SU-DHL-6 (cell line): Measurements from ENCODE around the gene ARHGEF4.
"Not testable (repeated sequence)": the region's sequence is repeated elsewhere in the genome, so short reads cannot be mapped to it uniquely, and the experiment has no call there.

Source experiments
- H2AFZ ChIP-seq: fragments of 200-600 bp; sonication (generic); 2 replicates; pipeline ENCODE4 v1.6.1; 2014; ENCODE audit warnings: low read depth, mild to moderate bottlenecking, moderate library complexity, mixed read lengths, antibody characterized with exemption, low read length; ENCODE audit not compliant: severe bottlenecking
- H3F3A ChIP-seq: fragments of 200-600 bp; shearing (Covaris generic); 2 replicates; pipeline ENCODE4 v1.6.0; 2016; ENCODE audit warnings: antibody characterized with exemption, mild to moderate bottlenecking; ENCODE audit not compliant: insufficient read depth
- H3K27ac ChIP-seq: fragments of 200-600 bp; sonication (generic); 2 replicates; pipeline ENCODE4 v1.5.1; 2016; ENCODE audit warnings: low read depth, mild to moderate bottlenecking, low read length, moderate library complexity, mixed read lengths
- H3K27me3 ChIP-seq: fragments of 200-600 bp; sonication (generic), shearing (Covaris generic); 2 replicates; pipeline ENCODE4 v1.6.0; 2014; ENCODE audit warnings: mild to moderate bottlenecking, low read length
- H3K36me3 ChIP-seq: fragments of 200-600 bp; sonication (generic); 2 replicates; pipeline ENCODE4 v1.6.1; 2014; ENCODE audit warnings: mild to moderate bottlenecking, low read length, mixed read lengths
- H3K4me2 ChIP-seq: fragments of 300-600, 200-600 bp; shearing (Covaris generic), sonication (generic); 2 replicates; pipeline ENCODE4 v1.6.0; 2014; ENCODE audit warnings: low read length, low read depth, mild to moderate bottlenecking; ENCODE audit not compliant: poor library complexity, severe bottlenecking
- H3K4me3 ChIP-seq: fragments of 200-600 bp; sonication (generic); 2 replicates; pipeline ENCODE4 v1.5.1; 2014; ENCODE audit warnings: antibody characterized with exemption, low read length, mild to moderate bottlenecking, mixed read lengths; ENCODE audit not compliant: insufficient read depth, poor library complexity, severe bottlenecking
- H3K79me2 ChIP-seq: fragments of 200-600 bp; sonication (generic); 2 replicates; pipeline ENCODE4 v1.6.1; 2014; ENCODE audit warnings: mild to moderate bottlenecking, low read length, moderate library complexity; ENCODE audit not compliant: insufficient read depth
- H3K9ac ChIP-seq: fragments of 200-600 bp; sonication (generic); 2 replicates; pipeline ENCODE4 v1.7.0; 2014; ENCODE audit warnings: mild to moderate bottlenecking, low read length
- H3K9me2 ChIP-seq: fragments of 200-600 bp; sonication (generic); replicated peaks from 2 replicates; pipeline ENCODE4 v1.6.1; 2014; ENCODE audit warnings: low read length; ENCODE audit not compliant: insufficient read depth
- H3K9me3 ChIP-seq: fragments of 200-600 bp; sonication (generic); 2 replicates; pipeline ENCODE4 v1.6.1; 2014; ENCODE audit warnings: low read length, mixed read lengths; ENCODE audit not compliant: insufficient read depth
- H4K20me1 ChIP-seq: fragments of 200-600 bp; sonication (generic); 2 replicates; pipeline ENCODE4 v1.6.1; 2014; ENCODE audit warnings: low read depth, mild to moderate bottlenecking, antibody characterized with exemption, low read length, moderate library complexity, mixed read lengths
- CTCF ChIP-seq: fragments of 200-600 bp; sonication (generic); IDR thresholded peaks from one replicate; pipeline ENCODE4 v1.5.1; 2017; ENCODE audit warnings: antibody characterized with exemption, mild to moderate bottlenecking, low read length, moderate library complexity; ENCODE audit not compliant: insufficient read depth, poor library complexity, severe bottlenecking
- EZH2phosphoT487 ChIP-seq: fragments of 200-600 bp; sonication (generic), shearing (Covaris generic); conservative IDR thresholded peaks from 2 replicates; pipeline ENCODE4 v1.6.1; 2018; ENCODE audit warnings: mild to moderate bottlenecking, antibody characterized with exemption, low read length, moderate library complexity, mixed read lengths

The ARHGEF4 gene

DNA sequence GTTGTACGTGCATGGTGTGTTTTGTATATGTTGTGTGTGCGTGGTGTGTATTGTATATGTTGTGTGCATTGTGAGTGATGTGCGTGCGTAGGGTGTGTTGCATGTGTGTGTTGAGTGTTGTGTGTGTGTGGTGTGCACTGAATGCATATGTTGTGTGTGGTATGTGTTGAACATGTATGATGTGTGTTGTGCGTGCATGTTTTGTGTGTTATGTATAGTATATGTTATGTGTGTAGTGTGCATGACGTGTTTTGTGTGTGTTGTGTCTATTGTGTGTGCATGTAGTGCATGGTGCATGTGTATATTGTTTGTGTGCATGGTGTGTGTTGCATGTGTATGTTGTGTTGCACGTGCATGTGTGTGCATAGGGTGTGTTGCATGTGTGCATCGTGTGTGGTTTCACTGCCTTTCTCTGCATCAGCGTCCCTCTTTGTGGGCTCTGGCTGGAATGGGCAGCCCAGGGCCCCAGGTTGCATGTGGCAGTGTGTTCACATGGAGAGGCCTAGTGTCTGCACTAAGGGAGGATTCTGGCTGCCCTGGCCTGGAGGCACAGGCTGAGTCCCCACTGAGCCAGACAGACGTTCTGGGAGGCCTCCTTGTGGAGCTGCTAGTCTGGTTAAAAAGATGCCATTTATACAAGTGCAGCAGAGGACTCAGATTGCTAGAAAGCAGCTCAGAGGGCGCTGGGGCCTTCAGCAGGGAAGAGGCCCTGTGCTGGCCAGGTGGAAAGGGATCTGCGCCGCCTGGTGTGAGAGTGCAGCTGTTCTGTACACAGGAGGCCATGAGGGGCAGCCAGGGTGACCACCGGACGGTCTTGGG, 149.3 kb downstream of the ARHGEF4 start:
- Histone ChIP-seq H3F3A (no peaks in the 10 kb centered on the region), H3K79me2 (no peaks in the 10 kb centered on the region), H4K20me1 (no peaks in the 10 kb centered on the region), H3K36me3 (no peaks in the 10 kb centered on the region), H3K9me2 (no peaks in the 10 kb centered on the region), H3K9ac (no peak overlapping the region), H3K27me3 (no peaks in the 10 kb centered on the region), H2AFZ (no peak overlapping the region), H3K27ac (no peak overlapping the region), H3K4me3 (no peak overlapping the region), H3K9me3 (no peaks in the 10 kb centered on the region), H3K4me2 (no peak overlapping the region)
- TF ChIP-seq EZH2phosphoT487 (no peak), CTCF (no peak)

DNA sequence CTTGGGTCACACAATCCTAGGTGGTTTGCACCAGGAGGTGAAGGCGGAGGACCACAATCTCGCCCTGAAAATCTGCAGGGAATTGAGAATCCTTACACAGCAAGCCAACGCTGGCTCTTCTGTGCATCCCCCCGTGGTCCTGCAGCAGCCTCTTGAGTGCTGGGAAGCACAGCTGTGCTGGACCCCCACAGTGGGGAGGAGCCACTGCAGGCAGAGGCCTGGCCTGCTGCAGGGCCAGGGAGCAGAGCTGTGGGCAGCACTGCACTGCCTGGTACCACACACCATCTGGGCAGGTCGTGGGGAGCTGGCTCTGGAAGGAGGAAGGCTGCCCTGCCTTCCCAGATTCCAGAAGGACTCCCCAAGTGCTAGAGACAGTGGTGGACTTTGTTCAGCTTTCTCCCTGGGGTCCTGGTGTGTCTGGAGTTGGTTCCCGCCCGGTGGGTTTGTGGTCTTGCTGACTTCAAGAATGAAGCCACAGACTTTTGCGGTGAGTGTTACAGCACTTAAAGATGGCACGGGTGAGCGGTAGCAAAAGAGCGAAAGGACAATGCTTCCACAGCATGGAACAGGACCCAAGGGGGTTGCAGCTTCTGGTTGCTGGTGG, 150.3 kb downstream of the ARHGEF4 start:
- Histone ChIP-seq H3K79me2 (no peaks in the 10 kb centered on the region), H4K20me1 (no peaks in the 10 kb centered on the region), H3K9me3 (no peaks in the 10 kb centered on the region), H3K27me3 (no peaks in the 10 kb centered on the region), H3F3A (no peaks in the 10 kb centered on the region), H3K27ac (no peak overlapping the region), H3K4me2 (no peak overlapping the region), H3K9me2 (no peaks in the 10 kb centered on the region), H2AFZ (no peak overlapping the region), H3K4me3 (no peak overlapping the region), H3K36me3 (no peaks in the 10 kb centered on the region), H3K9ac (no peak overlapping the region)
- TF ChIP-seq CTCF (no peak), EZH2phosphoT487 (no peak)

DNA sequence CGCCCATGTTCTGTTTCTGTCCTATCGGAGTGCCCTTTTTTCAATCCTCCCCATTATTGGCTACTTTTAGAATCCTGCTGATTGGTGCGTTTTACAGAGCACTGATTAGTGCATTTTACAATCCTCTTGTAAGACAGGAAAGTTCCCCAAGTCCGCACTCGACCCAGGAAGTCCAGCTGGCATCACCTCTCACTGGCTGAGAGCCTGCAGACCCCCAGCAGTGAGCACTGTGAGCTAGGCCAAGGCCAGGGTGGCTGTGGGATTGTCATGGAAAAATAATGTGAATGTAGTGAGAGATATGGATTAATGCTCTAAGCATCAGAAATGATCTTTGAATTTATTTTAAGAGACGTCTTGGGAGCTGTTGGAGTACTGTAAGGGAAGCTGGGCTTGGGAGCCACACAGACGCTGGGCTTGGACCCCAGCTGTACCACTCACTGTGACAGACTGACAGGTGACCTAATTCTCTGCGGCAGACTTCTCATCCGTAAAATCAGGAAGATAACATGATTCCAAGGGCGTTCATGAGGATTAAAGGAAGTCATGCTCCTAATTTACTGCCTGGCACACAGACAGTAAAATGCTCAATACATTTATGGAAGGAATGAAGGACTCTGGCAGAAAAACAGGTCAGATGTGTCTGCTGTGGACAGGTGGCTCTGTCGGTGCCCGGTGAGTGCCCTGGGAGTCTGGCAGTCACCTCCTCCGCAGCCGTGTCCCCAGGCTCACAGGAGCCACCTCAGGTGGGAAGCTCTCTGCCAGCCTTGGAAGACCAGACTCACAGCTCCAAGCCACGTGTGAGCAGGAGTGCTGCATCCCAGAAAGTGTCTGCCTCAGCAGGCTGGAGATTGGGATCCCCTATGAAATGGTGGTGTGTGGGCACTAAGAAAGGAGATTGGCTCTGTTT, 151.1 kb downstream of the ARHGEF4 start:
- no peaks in the 10 kb centered on the region for H3K9me2 ChIP-seq
- H3K27ac ChIP-seq = no peak overlapping the region
- H3K9ac ChIP-seq = no peak overlapping the region
- no peak overlapping the region for H3K4me3 ChIP-seq
- H2AFZ ChIP-seq = no peak overlapping the region
- no peaks in the 10 kb centered on the region for H3K27me3 ChIP-seq
- TF ChIP-seq CTCF (no peak), EZH2phosphoT487 (no peak)
- no peak overlapping the region for H3K4me2 ChIP-seq
- no peaks in the 10 kb centered on the region for H3K36me3 ChIP-seq
- H3F3A ChIP-seq = no peaks in the 10 kb centered on the region
- no peaks in the 10 kb centered on the region for H4K20me1 ChIP-seq
- H3K79me2 ChIP-seq = no peaks in the 10 kb centered on the region
- no peaks in the 10 kb centered on the region for H3K9me3 ChIP-seq

GRCh38 chr2:130991446-130991845, 154.7 kb downstream of the ARHGEF4 start:
- not testable (repeated sequence) for H4K20me1 ChIP-seq, H3K9ac ChIP-seq, H3F3A ChIP-seq, H3K9me3 ChIP-seq, H3K27ac ChIP-seq, H2AFZ ChIP-seq, H3K27me3 ChIP-seq, H3K4me3 ChIP-seq, H3K4me2 ChIP-seq, H3K79me2 ChIP-seq, H3K9me2 ChIP-seq, H3K36me3 ChIP-seq

DNA sequence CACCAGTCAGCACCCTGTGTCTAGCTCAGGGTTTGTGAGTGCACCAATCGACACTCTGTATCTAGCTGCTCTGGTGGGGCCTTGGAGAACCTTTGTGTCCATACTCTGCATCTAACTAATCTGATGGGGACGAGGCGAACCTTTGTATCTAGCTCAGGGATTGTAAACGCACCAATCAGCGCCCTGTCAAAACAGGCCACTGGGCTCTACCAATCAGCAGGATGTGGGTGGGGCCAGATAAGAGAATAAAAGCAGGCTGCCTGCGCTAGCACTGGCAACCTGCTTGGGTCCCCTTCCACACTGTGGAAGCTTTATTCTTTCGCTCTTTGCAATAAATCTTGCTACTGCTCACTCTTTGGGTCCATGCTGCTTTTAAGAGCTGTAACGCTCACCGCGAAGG, 155.3 kb downstream of the ARHGEF4 start:
- H3K9ac ChIP-seq, H3K36me3 ChIP-seq, H3K9me2 ChIP-seq, H3K27ac ChIP-seq, H3K27me3 ChIP-seq, H3K79me2 ChIP-seq, H3F3A ChIP-seq, H2AFZ ChIP-seq, H3K4me3 ChIP-seq, H4K20me1 ChIP-seq, H3K4me2 ChIP-seq, H3K9me3 ChIP-seq: not testable (repeated sequence)
